HepG2 (cell line): ENCODE measurements around the gene CEBPA. TPM values are rescaled to one million over a fixed set of nuclear protein-coding genes. Genes with fewer than 3 reads are reported as not detected.

ENCODE experiments used
- ADNP ChIP-seq: sonication (generic); formaldehyde crosslinking; IDR thresholded peaks from 2 replicates; pipeline ENCODE4 v1.4.0; 2020; ENCODE audit warnings: missing genetic modification reagents
- ARHGAP35 ChIP-seq: sonication (generic); formaldehyde crosslinking; IDR thresholded peaks from 2 replicates; pipeline ENCODE4 v1.9.0; 2022; ENCODE audit warnings: mild to moderate bottlenecking, inconsistent platforms, moderate library complexity, missing genetic modification reagents, borderline replicate concordance
- CBX1 ChIP-seq: IDR thresholded peaks from one replicate; pipeline ENCODE4 v1.6.1; 2016; ENCODE audit warnings: antibody characterized with exemption, low read depth
- CC2D1A ChIP-seq: sonication (generic); formaldehyde crosslinking; IDR thresholded peaks from 2 replicates; pipeline ENCODE4 v1.8.1; 2023; ENCODE audit warnings: mild to moderate bottlenecking, missing genetic modification reagents
- CCDC6 ChIP-seq: sonication (generic); formaldehyde crosslinking; IDR thresholded peaks from 2 replicates; pipeline ENCODE4 v1.8.1; 2022; ENCODE audit warnings: mild to moderate bottlenecking, missing genetic modification reagents, moderate library complexity
- NPAS2 ChIP-seq: sonication (generic); formaldehyde crosslinking; IDR thresholded peaks from 2 replicates; pipeline ENCODE4 v1.8.0; 2022; ENCODE audit warnings: mild to moderate bottlenecking, missing genetic modification reagents, borderline replicate concordance
- NR2F2 ChIP-seq: IDR thresholded peaks from 2 replicates; pipeline ENCODE4 v1.6.1; 2012; ENCODE audit warnings: low read depth, inconsistent platforms, borderline replicate concordance
- POLR2A ChIP-seq, 2 experiments: IDR thresholded peaks; 2 replicates each; pipeline ENCODE4 v1.6.1; 2011; ENCODE audit warnings: low read depth in 2 of 2, low read length in 2 of 2, mild to moderate bottlenecking in 1 of 2, moderate library complexity in 1 of 2; ENCODE audit not compliant: insufficient read depth in 1 of 2
- SIX4 ChIP-seq: sonication (generic); formaldehyde crosslinking; IDR thresholded peaks from 2 replicates; pipeline ENCODE4 v1.4.0; 2020; ENCODE audit warnings: missing genetic modification reagents
- TBL1XR1 ChIP-seq: fragments of 150-350 bp; IDR thresholded peaks from 2 replicates; pipeline ENCODE4 v1.6.1; 2014; ENCODE audit warnings: borderline replicate concordance, low read length; ENCODE audit not compliant: partially characterized antibody
- ZFY ChIP-seq: sonication (generic); formaldehyde crosslinking; IDR thresholded peaks from 2 replicates; pipeline ENCODE4 v1.4.0; 2020; ENCODE audit warnings: missing genetic modification reagents
- ZNF230 ChIP-seq: sonication (generic); formaldehyde crosslinking; IDR thresholded peaks from 2 replicates; pipeline ENCODE4 v1.4.0; 2020; ENCODE audit warnings: mild to moderate bottlenecking, missing genetic modification reagents
- ZNF747 ChIP-seq: sonication (generic); formaldehyde crosslinking; IDR thresholded peaks from 2 replicates; pipeline ENCODE4 v1.8.1; 2023; ENCODE audit warnings: missing genetic modification reagents, mild to moderate bottlenecking, borderline replicate concordance
- ZSCAN21 ChIP-seq: sonication (generic); formaldehyde crosslinking; IDR thresholded peaks from 2 replicates; pipeline ENCODE4 v1.8.0; 2022; ENCODE audit warnings: mild to moderate bottlenecking, missing genetic modification reagents, moderate library complexity, borderline replicate concordance
- polyA plus RNA-seq, 8 experiments: library from polyadenylated mRNA; depleted of rRNA in 3 of 8; stranded (reverse) in 7 of 8; unstranded in 1 of 8; fragments of >200 nt; fragmentation: Illumina TruSeq in 4 of 8; extraction: Trizol in 4 of 8; gene quantifications; 2 replicates each; pipeline versions ENCODE4 v1.2.1 to v1.2.3, GENCODE V29; 2011 to 2016; ENCODE audit warnings: low read depth in 4 of 8, missing spikeins in 1 of 8, mixed read lengths in 1 of 8; ENCODE audit not compliant: insufficient read depth in 1 of 8
- total RNA-seq, 5 experiments: library from RNA; depleted of rRNA; stranded (reverse); fragments of >200 nt; fragmentation: Illumina TruSeq; extraction: Trizol; gene quantifications; 2 replicates each; pipeline ENCODE4 v1.2.3, GENCODE V29; 2016; ENCODE audit warnings: low read depth in 1 of 5
- TF ChIP-seq, protein P1 (sequence below): sonication (generic); formaldehyde crosslinking; IDR thresholded peaks from 2 replicates; pipeline ENCODE4 v1.5.0; 2020; ENCODE audit warnings: mild to moderate bottlenecking, missing genetic modification reagents, borderline replicate concordance
- TF ChIP-seq, protein P2 (sequence below): sonication (generic); formaldehyde crosslinking; IDR thresholded peaks from 2 replicates; pipeline ENCODE4 v1.4.0; 2020; ENCODE audit warnings: missing genetic modification reagents, borderline replicate concordance
- TF ChIP-seq, protein P3 (sequence below): sonication (generic); formaldehyde crosslinking; IDR thresholded peaks from 2 replicates; pipeline ENCODE4 v1.8.0; 2022; ENCODE audit warnings: mild to moderate bottlenecking, missing genetic modification reagents, moderate library complexity
- TF ChIP-seq, protein P4 (sequence below): IDR thresholded peaks from 2 replicates; pipeline ENCODE4 v1.6.1; 2016; ENCODE audit warnings: mild to moderate bottlenecking

CEBPA gene
- total and polyA plus RNA-seq, 2 of the 13 experiments (the other 11 are each of a cell fraction or from before 2014, with no cell fraction given) = 24.8 to 103 TPM

DNA sequence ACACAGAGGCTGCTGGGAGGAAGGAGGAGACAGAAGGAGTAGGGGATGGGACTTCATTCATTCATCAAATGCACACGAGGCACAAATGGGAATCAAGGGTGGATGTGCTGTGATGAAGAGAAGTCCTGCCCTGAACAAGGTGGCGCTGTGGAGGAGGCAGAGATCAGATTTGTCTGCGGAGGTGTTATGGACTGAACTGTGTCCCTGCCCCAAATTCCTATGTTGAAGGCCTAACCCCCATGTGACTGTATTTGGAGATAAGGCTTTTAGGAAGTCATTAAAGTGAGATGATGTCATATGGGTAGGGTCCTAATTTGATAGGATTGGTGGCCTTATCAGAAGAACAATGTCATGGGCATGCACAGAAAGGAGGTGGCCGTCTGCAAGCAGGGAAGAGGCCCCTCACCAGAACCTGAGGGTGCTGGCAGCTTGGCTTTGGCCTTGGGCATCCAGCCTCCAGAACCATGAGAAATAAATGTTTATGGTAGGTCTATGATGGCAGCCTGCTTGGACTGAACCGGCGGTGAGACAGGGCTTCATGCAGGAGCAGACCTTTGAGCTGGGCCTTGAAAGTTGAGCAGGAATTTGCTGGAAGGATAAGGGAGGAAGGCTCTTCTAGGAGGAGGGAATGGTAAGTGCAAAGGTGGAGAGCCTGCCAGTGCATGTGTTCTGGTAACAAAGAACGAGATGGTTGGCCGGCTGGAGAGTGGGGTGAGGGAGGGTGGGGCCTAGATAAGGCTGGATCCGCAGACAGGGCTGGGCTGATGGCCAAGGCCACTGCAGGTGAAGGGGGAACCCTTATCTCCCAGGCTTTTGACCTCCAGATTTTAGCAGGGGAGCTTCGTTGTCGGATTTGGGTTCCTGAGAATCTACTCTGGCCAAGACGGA lies 2.7 kb upstream of the CEBPA start (continued):
- TF ChIP-seq, protein P1, sequence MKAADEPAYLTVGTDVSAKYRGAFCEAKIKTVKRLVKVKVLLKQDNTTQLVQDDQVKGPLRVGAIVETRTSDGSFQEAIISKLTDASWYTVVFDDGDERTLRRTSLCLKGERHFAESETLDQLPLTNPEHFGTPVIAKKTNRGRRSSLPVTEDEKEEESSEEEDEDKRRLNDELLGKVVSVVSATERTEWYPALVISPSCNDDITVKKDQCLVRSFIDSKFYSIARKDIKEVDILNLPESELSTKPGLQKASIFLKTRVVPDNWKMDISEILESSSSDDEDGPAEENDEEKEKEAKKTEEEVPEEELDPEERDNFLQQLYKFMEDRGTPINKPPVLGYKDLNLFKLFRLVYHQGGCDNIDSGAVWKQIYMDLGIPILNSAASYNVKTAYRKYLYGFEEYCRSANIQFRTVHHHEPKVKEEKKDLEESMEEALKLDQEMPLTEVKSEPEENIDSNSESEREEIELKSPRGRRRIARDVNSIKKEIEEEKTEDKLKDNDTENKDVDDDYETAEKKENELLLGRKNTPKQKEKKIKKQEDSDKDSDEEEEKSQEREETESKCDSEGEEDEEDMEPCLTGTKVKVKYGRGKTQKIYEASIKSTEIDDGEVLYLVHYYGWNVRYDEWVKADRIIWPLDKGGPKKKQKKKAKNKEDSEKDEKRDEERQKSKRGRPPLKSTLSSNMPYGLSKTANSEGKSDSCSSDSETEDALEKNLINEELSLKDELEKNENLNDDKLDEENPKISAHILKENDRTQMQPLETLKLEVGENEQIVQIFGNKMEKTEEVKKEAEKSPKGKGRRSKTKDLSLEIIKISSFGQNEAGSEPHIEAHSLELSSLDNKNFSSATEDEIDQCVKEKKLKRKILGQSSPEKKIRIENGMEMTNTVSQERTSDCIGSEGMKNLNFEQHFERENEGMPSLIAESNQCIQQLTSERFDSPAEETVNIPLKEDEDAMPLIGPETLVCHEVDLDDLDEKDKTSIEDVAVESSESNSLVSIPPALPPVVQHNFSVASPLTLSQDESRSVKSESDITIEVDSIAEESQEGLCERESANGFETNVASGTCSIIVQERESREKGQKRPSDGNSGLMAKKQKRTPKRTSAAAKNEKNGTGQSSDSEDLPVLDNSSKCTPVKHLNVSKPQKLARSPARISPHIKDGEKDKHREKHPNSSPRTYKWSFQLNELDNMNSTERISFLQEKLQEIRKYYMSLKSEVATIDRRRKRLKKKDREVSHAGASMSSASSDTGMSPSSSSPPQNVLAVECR (CRISPR knock-in tag) = peak; percentile 39; the same call in 1 of the 2 replicates
- TF ChIP-seq POLR2A (IDR thresholded peaks at IDR 0.05; ENCODE audit: insufficient read depth in 1 of 2, low read depth in 2 of 2, low read length in 2 of 2) (peak; percentile 39 to 66; a peak in 3 of 4 replicates), NPAS2 (no peak), CCDC6 (CRISPR knock-in tag) (0 out of 2 replicates have a peak, but pooled peaks have one; percentile 36), ZNF230 (CRISPR knock-in tag) (no peak), CC2D1A (CRISPR knock-in tag) (no peak), NR2F2 (no peak), ADNP (CRISPR knock-in tag) (no peak), TBL1XR1 (no peak), ARHGAP35 (CRISPR knock-in tag) (no peak), ZSCAN21 (CRISPR knock-in tag) (0 out of 2 replicates have a peak, but pooled peaks have one; percentile 45), CBX1 (no peak), ZNF747 (CRISPR knock-in tag) (no peak), ZFY (CRISPR knock-in tag) (peak; percentile 49), SIX4 (no peak)
- TF ChIP-seq, protein P2, sequence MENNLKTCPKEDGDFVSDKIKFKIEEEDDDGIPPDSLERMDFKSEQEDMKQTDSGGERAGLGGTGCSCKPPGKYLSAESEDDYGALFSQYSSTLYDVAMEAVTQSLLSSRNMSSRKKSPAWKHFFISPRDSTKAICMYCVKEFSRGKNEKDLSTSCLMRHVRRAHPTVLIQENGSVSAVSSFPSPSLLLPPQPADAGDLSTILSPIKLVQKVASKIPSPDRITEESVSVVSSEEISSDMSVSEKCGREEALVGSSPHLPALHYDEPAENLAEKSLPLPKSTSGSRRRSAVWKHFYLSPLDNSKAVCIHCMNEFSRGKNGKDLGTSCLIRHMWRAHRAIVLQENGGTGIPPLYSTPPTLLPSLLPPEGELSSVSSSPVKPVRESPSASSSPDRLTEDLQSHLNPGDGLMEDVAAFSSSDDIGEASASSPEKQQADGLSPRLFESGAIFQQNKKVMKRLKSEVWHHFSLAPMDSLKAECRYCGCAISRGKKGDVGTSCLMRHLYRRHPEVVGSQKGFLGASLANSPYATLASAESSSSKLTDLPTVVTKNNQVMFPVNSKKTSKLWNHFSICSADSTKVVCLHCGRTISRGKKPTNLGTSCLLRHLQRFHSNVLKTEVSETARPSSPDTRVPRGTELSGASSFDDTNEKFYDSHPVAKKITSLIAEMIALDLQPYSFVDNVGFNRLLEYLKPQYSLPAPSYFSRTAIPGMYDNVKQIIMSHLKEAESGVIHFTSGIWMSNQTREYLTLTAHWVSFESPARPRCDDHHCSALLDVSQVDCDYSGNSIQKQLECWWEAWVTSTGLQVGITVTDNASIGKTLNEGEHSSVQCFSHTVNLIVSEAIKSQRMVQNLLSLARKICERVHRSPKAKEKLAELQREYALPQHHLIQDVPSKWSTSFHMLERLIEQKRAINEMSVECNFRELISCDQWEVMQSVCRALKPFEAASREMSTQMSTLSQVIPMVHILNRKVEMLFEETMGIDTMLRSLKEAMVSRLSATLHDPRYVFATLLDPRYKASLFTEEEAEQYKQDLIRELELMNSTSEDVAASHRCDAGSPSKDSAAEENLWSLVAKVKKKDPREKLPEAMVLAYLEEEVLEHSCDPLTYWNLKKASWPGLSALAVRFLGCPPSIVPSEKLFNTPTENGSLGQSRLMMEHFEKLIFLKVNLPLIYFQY (CRISPR knock-in tag) = peak; percentile 3; the same call in 1 of the 2 replicates
- TF ChIP-seq, protein P3, sequence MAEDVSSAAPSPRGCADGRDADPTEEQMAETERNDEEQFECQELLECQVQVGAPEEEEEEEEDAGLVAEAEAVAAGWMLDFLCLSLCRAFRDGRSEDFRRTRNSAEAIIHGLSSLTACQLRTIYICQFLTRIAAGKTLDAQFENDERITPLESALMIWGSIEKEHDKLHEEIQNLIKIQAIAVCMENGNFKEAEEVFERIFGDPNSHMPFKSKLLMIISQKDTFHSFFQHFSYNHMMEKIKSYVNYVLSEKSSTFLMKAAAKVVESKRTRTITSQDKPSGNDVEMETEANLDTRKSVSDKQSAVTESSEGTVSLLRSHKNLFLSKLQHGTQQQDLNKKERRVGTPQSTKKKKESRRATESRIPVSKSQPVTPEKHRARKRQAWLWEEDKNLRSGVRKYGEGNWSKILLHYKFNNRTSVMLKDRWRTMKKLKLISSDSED (CRISPR knock-in tag) = no peak
- TF ChIP-seq, protein P4, sequence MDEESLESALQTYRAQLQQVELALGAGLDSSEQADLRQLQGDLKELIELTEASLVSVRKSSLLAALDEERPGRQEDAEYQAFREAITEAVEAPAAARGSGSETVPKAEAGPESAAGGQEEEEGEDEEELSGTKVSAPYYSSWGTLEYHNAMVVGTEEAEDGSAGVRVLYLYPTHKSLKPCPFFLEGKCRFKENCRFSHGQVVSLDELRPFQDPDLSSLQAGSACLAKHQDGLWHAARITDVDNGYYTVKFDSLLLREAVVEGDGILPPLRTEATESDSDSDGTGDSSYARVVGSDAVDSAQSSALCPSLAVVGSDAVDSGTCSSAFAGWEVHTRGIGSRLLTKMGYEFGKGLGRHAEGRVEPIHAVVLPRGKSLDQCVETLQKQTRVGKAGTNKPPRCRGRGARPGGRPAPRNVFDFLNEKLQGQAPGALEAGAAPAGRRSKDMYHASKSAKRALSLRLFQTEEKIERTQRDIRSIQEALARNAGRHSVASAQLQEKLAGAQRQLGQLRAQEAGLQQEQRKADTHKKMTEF (CRISPR knock-in tag) = 0 out of 2 replicates have a peak, but pooled peaks have one; percentile 16
